ENCODE measurements around the gene HEXA.

HEXA gene

DNA sequence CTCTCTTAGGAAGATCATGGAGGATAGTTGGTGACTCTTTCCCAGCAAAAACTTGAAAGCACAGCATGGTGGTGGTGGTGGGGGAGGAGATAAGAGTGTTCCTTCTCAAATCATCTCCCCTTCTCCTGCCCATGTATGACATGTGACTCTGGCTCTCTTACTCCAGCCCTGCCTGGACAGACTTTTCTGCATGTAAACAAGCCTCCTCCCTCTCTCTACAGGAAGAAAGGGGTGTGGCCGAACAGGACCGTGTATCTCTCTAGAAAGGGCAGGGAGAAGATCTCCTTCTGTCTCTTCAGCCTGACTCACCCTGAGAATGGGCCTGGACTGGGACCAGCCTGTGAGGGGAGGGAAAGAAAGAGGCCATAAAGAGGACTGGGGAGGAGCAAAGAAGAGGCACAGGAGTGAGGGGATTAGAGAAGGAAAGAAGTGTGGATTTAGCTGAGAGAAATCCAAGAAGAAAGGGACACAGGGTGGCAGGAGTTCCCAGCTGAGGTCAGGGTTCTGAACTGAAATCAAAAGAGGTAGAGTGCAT, 57.3 kb downstream of the HEXA start:
- no peak for DNase-seq

DNA sequence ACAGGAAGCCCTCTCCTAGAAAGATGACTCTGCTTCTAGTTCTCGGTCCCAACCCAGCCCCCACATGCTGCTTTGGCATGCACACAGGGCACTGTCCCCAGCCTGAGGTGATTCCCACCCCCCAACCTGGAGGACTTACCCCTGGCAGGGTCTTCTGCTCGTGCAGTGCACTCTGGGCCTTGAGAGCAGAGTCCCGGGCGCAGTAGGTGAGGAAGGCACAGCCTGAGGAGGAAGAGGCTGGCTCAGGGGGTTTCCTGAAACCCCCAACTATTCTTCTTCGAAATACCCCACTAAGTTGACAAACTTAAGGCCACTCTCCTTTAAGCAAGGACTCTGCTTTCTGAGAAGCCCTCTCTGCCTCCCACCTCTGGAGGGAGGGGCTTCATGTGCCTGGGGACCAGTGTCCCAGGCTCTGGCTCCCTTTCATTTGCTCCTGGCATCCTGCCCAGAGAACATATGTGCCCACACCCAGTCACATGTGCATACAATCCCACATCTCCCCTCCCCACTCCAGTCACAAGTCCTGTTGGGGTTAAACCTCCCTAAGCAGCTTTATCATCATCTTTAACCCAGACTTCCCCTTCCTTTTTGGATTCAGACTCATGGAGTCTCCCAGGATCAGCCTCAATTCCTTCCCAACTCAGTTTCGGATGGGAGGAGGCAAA, 60.0 kb downstream of the HEXA start:
- DNase-seq: no peak

DNA sequence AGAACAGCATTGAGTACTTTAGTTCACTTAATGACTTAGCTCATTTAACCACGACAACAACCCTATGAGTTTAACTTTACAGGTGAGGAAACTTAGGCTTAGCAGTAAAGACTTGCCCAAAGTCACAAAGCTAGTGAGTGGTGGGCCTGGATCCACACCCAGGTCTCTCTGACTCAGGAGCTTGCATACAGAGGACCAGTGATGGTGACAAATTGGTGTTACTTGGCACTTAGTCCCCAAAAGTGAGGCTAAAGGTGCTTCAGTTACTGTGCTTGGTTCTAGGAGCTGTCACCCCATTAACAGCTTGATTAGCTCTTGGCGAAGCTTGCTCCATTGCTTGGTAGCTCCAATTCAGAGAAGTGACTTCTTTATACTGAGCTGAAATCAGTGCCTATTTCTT, 61.9 kb downstream of the HEXA start:
- DNase-seq: no peak

DNA sequence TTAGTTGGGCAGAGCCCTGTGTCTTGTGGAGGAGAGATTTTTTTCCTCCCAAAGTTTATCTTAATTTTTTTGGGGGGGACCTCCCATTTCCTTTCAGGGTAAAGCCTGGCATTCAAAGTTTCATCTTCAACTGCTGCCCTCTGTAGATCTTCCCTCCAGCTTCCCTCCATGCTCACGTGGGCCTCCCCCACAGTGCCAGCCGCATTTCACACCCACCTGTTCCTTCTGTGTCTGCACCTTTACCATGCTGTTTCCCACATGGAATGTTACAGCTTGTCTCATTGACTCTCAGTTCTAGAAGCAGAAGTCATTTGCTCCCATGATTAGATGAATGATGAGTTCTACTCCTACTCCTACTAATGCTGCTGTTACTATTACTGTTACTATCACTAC, 62.4 kb downstream of the HEXA start:
- DNase-seq: no peak

DNA sequence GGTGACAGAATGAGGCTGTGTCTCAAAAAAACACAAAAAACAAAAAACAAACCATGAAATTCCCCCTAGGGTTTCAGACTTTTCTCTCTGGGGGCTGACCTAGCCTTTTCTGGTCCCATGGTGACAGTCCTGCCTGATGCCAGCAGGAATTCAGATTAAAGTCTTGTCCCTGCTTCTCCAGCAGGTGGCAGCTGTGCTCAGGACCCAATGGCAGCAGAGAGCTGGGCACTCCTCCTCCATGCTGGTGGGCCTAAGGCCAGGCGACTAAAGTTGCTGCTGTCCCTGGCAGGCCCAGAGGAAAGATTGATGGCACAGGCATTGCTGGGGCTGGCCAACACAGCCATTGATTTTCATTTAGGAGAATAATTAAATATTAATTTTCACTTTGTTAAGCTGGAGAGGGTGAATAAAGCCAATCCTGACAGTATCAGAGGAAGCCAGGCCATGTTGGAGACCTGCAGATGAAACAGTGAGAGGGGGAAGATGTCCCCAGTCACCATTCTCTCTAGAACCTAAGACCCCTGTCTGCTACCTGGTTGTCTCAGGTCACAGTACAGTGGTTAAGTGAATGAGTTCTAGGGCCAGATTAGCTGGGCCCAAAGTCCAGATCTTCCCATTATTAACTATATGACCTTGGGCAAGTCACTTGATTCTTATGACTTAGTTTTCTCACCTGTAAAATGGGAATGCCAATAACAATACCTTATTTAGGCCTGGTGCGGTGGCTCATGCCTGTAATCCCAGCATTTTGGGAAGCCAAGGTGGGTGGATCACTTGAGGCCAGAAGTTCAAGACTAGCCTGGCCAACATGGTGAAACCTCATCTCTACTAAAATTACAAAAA, 63.0 kb downstream of the HEXA start:
- peak in 2 of 4 experiments; percentile 15 to 22 for DNase-seq

DNA sequence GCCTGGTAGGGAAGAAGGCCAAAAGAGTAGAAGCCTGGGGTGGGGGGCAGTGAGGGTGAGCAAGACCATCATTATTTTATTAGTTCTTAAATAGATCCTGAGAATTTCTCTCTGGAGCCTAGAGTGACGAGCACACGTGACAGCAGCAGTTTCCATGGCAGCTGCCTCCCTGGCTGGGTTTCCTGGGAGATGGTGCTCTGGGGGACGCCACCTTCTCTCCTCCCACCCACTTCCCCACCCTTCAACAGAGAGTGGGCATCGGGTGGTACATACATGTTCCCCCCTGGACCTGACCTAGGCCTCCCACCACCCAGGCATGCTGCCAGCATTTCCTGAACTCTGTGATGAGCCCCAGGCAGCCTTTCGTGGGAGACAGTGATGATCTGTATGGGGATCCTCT, 68.8 kb downstream of the HEXA start:
- DNase-seq: no peak

DNA sequence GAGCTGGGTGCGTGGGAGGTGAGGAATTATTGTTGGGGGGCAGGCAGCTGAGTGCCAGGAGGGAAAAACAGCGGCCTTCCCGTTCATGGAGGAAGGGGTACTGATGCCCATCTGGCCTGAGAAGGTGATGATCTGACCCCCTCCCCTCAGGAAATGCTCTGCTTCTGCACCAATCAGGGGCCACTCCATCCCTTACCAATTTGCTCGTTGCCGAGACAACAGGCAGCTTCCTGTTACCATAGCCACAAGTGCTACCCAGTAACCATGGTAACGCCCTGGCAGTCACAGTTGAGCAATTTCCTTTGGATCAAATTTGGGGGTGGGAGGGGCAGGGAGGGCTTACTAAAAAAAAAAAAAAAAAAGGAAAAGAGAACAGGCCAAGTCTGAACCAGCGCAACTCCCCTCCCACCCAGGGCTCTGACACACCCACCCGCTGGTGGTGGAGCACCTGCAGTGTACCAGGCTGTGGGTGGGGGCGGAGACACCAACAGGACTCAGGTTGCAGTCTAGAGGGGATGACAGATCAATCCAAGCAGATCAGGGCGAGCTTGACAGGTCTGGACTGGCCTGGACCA, 69.5 kb downstream of the HEXA start:
- DNase-seq: peak in 2 of 4 experiments; percentile 13 to 23

DNA sequence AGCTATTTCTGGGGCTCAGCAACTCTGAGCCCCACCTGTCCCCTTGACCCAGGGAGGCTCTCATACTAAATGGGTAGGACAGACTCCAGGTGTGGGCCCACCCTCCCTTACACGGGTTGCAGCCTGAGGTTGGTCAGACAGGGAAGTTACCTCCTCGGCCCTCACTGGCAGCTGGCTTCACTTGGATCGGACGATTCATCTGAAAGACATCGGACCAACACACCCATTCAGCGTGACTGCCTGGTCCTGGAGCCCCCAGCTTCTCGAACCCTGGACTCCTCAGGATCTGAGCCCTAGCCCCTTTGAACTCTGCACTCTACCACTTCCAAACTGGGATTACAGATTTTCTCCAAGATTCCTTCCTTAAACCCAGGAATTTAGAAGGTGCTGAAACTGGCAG, 71.2 kb downstream of the HEXA start:
- no peak for DNase-seq

DNA sequence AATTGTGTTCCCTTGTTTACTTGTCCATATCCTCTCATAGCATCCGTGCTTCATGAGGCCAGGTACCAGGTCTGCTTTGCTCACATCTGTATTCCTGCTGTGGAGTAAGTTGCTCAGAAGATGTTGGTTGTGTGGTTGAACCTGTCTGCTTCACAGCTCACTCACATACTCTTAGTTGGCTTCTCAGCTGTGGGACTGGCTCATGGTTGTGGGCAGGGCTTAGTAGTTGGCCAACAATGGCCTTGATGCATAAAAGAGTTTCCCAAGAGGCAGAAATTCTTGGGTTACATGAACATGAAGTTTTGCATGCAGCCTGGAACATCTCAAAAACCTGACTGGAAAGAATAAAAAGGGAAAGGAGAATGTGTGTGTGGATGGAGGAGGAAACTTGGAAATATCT, 72.9 kb downstream of the HEXA start:
- DNase-seq: no peak

All from activated naive CD4-positive, alpha-beta T cell (primary cell).